HepG2 (cell line): ENCODE data around the gene ABHD13. TPM values are rescaled to one million over a fixed set of nuclear protein-coding genes. Genes with fewer than 3 reads are reported as not detected.

Experiments
- ADNP ChIP-seq: sonication (generic); formaldehyde crosslinking; IDR thresholded peaks from 2 replicates; pipeline ENCODE4 v1.4.0; 2020; ENCODE audit warnings: missing genetic modification reagents
- CREM ChIP-seq, 2 experiments: sonication (generic) in 1 of 2; formaldehyde crosslinking in 1 of 2; IDR thresholded peaks; 2 replicates each; pipeline versions ENCODE4 v1.4.0 to v1.6.1; 2016 to 2020; ENCODE audit warnings: antibody characterized with exemption in 1 of 2, mild to moderate bottlenecking in 1 of 2, missing genetic modification reagents in 1 of 2
- DPF2 ChIP-seq: sonication (generic); formaldehyde crosslinking; IDR thresholded peaks from 2 replicates; pipeline ENCODE4 v1.4.0; 2020; ENCODE audit warnings: mild to moderate bottlenecking, low read depth, missing genetic modification reagents, borderline replicate concordance
- EP300 ChIP-seq, 3 experiments: sonication (generic) in 1 of 3; formaldehyde crosslinking in 1 of 3; IDR thresholded peaks; 2 replicates each; pipeline versions ENCODE4 v1.5.1 to v1.6.1; 2011 to 2020; ENCODE audit warnings: low read depth in 2 of 3, low read length in 2 of 3, borderline replicate concordance in 1 of 3, improper control_type of control experiment in 1 of 3, mild to moderate bottlenecking in 1 of 3, missing genetic modification reagents in 1 of 3, moderate library complexity in 1 of 3
- FOXP1 ChIP-seq, 2 experiments: fragments of 450-650 bp in 1 of 2; IDR thresholded peaks; 2 replicates each; pipeline ENCODE4 v1.6.1; 2017 to 2018; ENCODE audit warnings: antibody characterized with exemption in 1 of 2
- GPN1 ChIP-seq: sonication (generic); formaldehyde crosslinking; IDR thresholded peaks from 2 replicates; pipeline ENCODE4 v1.5.1; 2020; ENCODE audit warnings: missing genetic modification reagents, borderline replicate concordance
- HHEX ChIP-seq: IDR thresholded peaks from 2 replicates; pipeline ENCODE4 v1.6.1; 2016; ENCODE audit warnings: control low read depth
- HNRNPL ChIP-seq: fragments of 200-400 bp; formaldehyde crosslinking; IDR thresholded peaks from 2 replicates; pipeline ENCODE4 v1.6.1; 2017; ENCODE audit warnings: mild to moderate bottlenecking, low read depth, low read length
- LCORL ChIP-seq, 2 experiments: fragments of 450-650 bp in 1 of 2; sonication (generic) in 1 of 2; formaldehyde crosslinking in 1 of 2; IDR thresholded peaks; 2 replicates each; pipeline versions ENCODE4 v1.5.0 to v1.6.1; 2017 to 2020; ENCODE audit warnings: antibody characterized with exemption in 1 of 2, missing genetic modification reagents in 1 of 2
- NCOA1 ChIP-seq: sonication (generic); formaldehyde crosslinking; IDR thresholded peaks from 2 replicates; pipeline ENCODE4 v1.9.0; 2021; ENCODE audit warnings: missing genetic modification reagents
- NFIC ChIP-seq: IDR thresholded peaks from 2 replicates; pipeline ENCODE4 v1.6.1; 2012; ENCODE audit warnings: mild to moderate bottlenecking, low read length, inconsistent platforms
- RBAK ChIP-seq: sonication (generic); formaldehyde crosslinking; IDR thresholded peaks from 2 replicates; pipeline ENCODE4 v1.5.1; 2020; ENCODE audit warnings: mild to moderate bottlenecking, missing genetic modification reagents
- RCOR2 ChIP-seq: IDR thresholded peaks from 2 replicates; pipeline ENCODE4 v1.6.1; 2016; ENCODE audit warnings: missing biosample characterization, missing genetic modification reagents
- SIX1 ChIP-seq: sonication (generic); formaldehyde crosslinking; IDR thresholded peaks from 2 replicates; pipeline ENCODE4 v1.4.0; 2020; ENCODE audit warnings: missing genetic modification reagents, borderline replicate concordance
- SOX6 ChIP-seq, 2 experiments: fragments of 450-650 bp in 1 of 2; sonication (generic) in 1 of 2; formaldehyde crosslinking in 1 of 2; IDR thresholded peaks; 2 replicates each; pipeline versions ENCODE4 v1.4.0 to v1.6.1; 2017 to 2020; ENCODE audit warnings: antibody characterized with exemption in 1 of 2, mild to moderate bottlenecking in 1 of 2, missing genetic modification reagents in 1 of 2
- ZGPAT ChIP-seq: IDR thresholded peaks from 2 replicates; pipeline ENCODE4 v1.6.1; 2016; ENCODE audit warnings: mild to moderate bottlenecking
- ZMAT3 ChIP-seq: sonication (generic); formaldehyde crosslinking; conservative IDR thresholded peaks from 2 replicates; pipeline ENCODE4 v1.7.0; 2021; ENCODE audit warnings: missing genetic modification reagents
- ZNF225 ChIP-seq: sonication (generic); formaldehyde crosslinking; IDR thresholded peaks from 2 replicates; pipeline ENCODE4 v1.4.0; 2020; ENCODE audit warnings: mild to moderate bottlenecking, missing genetic modification reagents
- ZNF263 ChIP-seq: sonication (generic); formaldehyde crosslinking; IDR thresholded peaks from 2 replicates; pipeline ENCODE4 v1.4.0; 2020; ENCODE audit warnings: missing genetic modification reagents
- ZNF333 ChIP-seq: sonication (generic); formaldehyde crosslinking; IDR thresholded peaks from 2 replicates; pipeline ENCODE4 v1.4.0; 2020; ENCODE audit warnings: mild to moderate bottlenecking, missing genetic modification reagents, borderline replicate concordance
- ZNF354B ChIP-seq: sonication (generic); formaldehyde crosslinking; IDR thresholded peaks from 2 replicates; pipeline ENCODE4 v1.8.0; 2022; ENCODE audit warnings: mild to moderate bottlenecking, missing genetic modification reagents
- ZSCAN31 ChIP-seq: sonication (generic); formaldehyde crosslinking; IDR thresholded peaks from 2 replicates; pipeline ENCODE4 v1.5.0; 2020; ENCODE audit warnings: low read depth, mild to moderate bottlenecking, missing genetic modification reagents
- polyA plus RNA-seq, 8 experiments: library from polyadenylated mRNA; depleted of rRNA in 3 of 8; stranded (reverse) in 7 of 8; unstranded in 1 of 8; fragments of >200 nt; fragmentation: Illumina TruSeq in 4 of 8; extraction: Trizol in 4 of 8; gene quantifications; 2 replicates each; pipeline versions ENCODE4 v1.2.1 to v1.2.3, GENCODE V29; 2011 to 2016; ENCODE audit warnings: low read depth in 4 of 8, missing spikeins in 1 of 8, mixed read lengths in 1 of 8; ENCODE audit not compliant: insufficient read depth in 1 of 8
- total RNA-seq, 5 experiments: library from RNA; depleted of rRNA; stranded (reverse); fragments of >200 nt; fragmentation: Illumina TruSeq; extraction: Trizol; gene quantifications; 2 replicates each; pipeline ENCODE4 v1.2.3, GENCODE V29; 2016; ENCODE audit warnings: low read depth in 1 of 5
- TF ChIP-seq, protein P1 (sequence below): sonication (generic); formaldehyde crosslinking; IDR thresholded peaks from 2 replicates; pipeline ENCODE4 v1.4.0; 2020; ENCODE audit warnings: low read depth, mild to moderate bottlenecking, missing genetic modification reagents
- TF ChIP-seq, protein P2 (sequence below): sonication (generic); formaldehyde crosslinking; conservative IDR thresholded peaks from 2 replicates; pipeline ENCODE4 v1.4.0; 2020; ENCODE audit warnings: mild to moderate bottlenecking, missing genetic modification reagents, moderate library complexity

Gene ABHD13
- total and polyA plus RNA-seq, 2 of the 13 experiments (the other 11 are each of a cell fraction or from before 2014, with no cell fraction given), result 4.3 to 6.2 TPM

DNA sequence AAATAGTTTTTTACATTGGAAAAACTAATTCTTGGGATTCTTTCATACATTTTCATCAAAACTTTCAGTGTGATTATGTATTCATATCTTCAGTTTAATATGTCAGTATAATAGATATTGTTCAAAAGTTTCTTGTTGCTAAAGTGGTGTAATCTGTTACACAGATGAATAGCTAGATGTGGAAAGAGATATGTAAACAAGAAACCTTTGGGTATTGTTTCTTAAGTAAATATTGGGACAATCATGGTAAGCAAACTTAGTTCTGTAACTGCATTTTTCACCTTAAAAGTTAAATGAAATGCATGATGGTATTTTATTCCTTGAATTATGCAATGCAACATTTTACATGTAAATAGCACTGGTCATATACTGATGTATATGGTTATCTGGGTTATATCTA is 12.2 kb downstream of the ABHD13 start (continued):
- TF ChIP-seq EP300 (IDR thresholded peaks at IDR 0.05; ENCODE audit: low read depth in 2 of 2, low read length in 2 of 2) (peak in 1 of 2 experiments; percentile 64; a peak in 2 of 4 replicates), EP300 (CRISPR knock-in tag; IDR thresholded peaks at IDR 0.05; ENCODE audit: borderline replicate concordance) (no peak), ZNF354B (CRISPR knock-in tag) (no peak), FOXP1 (IDR thresholded peaks at IDR 0.05) (peak; percentile 68), FOXP1 (CRISPR knock-in tag; IDR thresholded peaks at IDR 0.05) (peak; percentile 83), DPF2 (CRISPR knock-in tag) (no peak), NFIC (peak; percentile 45; the same call in 1 of the 2 replicates), SOX6 (IDR thresholded peaks at IDR 0.05) (no peak), SOX6 (CRISPR knock-in tag; IDR thresholded peaks at IDR 0.05) (peak; percentile 77; the same call in 1 of the 2 replicates), ADNP (CRISPR knock-in tag) (no peak), ZMAT3 (CRISPR knock-in tag) (no peak), HHEX (CRISPR knock-in tag) (peak; percentile 79), RCOR2 (CRISPR knock-in tag) (0 out of 2 replicates have a peak, but pooled peaks have one; percentile 29), HNRNPL (no peak), GPN1 (no peak), LCORL (IDR thresholded peaks at IDR 0.05) (0 out of 2 replicates have a peak, but pooled peaks have one; percentile 15), LCORL (CRISPR knock-in tag; IDR thresholded peaks at IDR 0.05) (no peak), ZSCAN31 (no peak), SIX1 (CRISPR knock-in tag) (peak; percentile 25; the same call in 1 of the 2 replicates), ZNF333 (CRISPR knock-in tag) (no peak), ZNF263 (CRISPR knock-in tag) (no peak), CREM (IDR thresholded peaks at IDR 0.05) (0 out of 2 replicates have a peak, but pooled peaks have one; percentile 33), CREM (CRISPR knock-in tag; IDR thresholded peaks at IDR 0.05) (no peak), RBAK (CRISPR knock-in tag) (no peak), ZGPAT (CRISPR knock-in tag) (peak; percentile 56; the same call in 1 of the 2 replicates), NCOA1 (no peak), ZNF225 (CRISPR knock-in tag) (no peak)
- TF ChIP-seq, protein P1, sequence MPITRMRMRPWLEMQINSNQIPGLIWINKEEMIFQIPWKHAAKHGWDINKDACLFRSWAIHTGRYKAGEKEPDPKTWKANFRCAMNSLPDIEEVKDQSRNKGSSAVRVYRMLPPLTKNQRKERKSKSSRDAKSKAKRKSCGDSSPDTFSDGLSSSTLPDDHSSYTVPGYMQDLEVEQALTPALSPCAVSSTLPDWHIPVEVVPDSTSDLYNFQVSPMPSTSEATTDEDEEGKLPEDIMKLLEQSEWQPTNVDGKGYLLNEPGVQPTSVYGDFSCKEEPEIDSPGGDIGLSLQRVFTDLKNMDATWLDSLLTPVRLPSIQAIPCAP (CRISPR knock-in tag), result no peak
- TF ChIP-seq, protein P2, sequence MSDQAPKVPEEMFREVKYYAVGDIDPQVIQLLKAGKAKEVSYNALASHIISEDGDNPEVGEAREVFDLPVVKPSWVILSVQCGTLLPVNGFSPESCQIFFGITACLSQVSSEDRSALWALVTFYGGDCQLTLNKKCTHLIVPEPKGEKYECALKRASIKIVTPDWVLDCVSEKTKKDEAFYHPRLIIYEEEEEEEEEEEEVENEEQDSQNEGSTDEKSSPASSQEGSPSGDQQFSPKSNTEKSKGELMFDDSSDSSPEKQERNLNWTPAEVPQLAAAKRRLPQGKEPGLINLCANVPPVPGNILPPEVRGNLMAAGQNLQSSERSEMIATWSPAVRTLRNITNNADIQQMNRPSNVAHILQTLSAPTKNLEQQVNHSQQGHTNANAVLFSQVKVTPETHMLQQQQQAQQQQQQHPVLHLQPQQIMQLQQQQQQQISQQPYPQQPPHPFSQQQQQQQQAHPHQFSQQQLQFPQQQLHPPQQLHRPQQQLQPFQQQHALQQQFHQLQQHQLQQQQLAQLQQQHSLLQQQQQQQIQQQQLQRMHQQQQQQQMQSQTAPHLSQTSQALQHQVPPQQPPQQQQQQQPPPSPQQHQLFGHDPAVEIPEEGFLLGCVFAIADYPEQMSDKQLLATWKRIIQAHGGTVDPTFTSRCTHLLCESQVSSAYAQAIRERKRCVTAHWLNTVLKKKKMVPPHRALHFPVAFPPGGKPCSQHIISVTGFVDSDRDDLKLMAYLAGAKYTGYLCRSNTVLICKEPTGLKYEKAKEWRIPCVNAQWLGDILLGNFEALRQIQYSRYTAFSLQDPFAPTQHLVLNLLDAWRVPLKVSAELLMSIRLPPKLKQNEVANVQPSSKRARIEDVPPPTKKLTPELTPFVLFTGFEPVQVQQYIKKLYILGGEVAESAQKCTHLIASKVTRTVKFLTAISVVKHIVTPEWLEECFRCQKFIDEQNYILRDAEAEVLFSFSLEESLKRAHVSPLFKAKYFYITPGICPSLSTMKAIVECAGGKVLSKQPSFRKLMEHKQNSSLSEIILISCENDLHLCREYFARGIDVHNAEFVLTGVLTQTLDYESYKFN (CRISPR knock-in tag), result peak; percentile 29; the same call in 1 of the 2 replicates
